H9 (cell line): ENCODE data around the gene EHD4. TPM values are rescaled to one million over a fixed set of nuclear protein-coding genes. Genes with fewer than 3 reads are reported as not detected.

Experiments used
- DNase-seq: peaks from one replicate; pipeline ENCODE4 v3.0.0-alpha.2; 2017
- H2AFZ ChIP-seq: one replicate; pipeline ENCODE4 v1.6.1; 2013; ENCODE audit warnings: mild to moderate bottlenecking, low read length, control low read depth, moderate library complexity
- H2AK5ac ChIP-seq: 2 replicates; pipeline ENCODE4 v1.6.1; 2013; ENCODE audit warnings: low read length, control low read depth, mixed read lengths; ENCODE audit not compliant: insufficient read length
- H2BK120ac ChIP-seq: one replicate; pipeline ENCODE4 v1.6.1; 2013; ENCODE audit warnings: low read depth, mild to moderate bottlenecking, low read length, control low read depth, inconsistent platforms; ENCODE audit not compliant: poor library complexity, severe bottlenecking
- H2BK12ac ChIP-seq: 2 replicates; pipeline ENCODE4 v1.6.1; 2013; ENCODE audit warnings: low read length, control low read depth, mixed read lengths, low read depth; ENCODE audit not compliant: insufficient read length
- H2BK15ac ChIP-seq: 2 replicates; pipeline ENCODE4 v1.6.1; 2013; ENCODE audit warnings: low read depth, low read length, control low read depth
- H2BK20ac ChIP-seq: one replicate; pipeline ENCODE4 v1.6.1; 2013; ENCODE audit warnings: low read depth, mild to moderate bottlenecking, low read length, control low read depth, inconsistent platforms; ENCODE audit not compliant: poor library complexity, severe bottlenecking
- H2BK5ac ChIP-seq: 2 replicates; pipeline ENCODE4 v1.6.1; 2013; ENCODE audit warnings: low read length, control low read depth, mixed read lengths; ENCODE audit not compliant: insufficient read length
- H3K14ac ChIP-seq: 2 replicates; pipeline ENCODE4 v1.6.1; 2013; ENCODE audit warnings: low read length, control low read depth; ENCODE audit not compliant: insufficient read depth
- H3K18ac ChIP-seq: 2 replicates; pipeline ENCODE4 v1.6.1; 2013; ENCODE audit warnings: low read depth, mild to moderate bottlenecking, mixed read lengths, low read length, control low read depth; ENCODE audit not compliant: insufficient read length
- H3K23ac ChIP-seq: 2 replicates; pipeline ENCODE4 v1.6.1; 2013; ENCODE audit warnings: low read length, control low read depth, mixed read lengths, low read depth; ENCODE audit not compliant: insufficient read length
- H3K23me2 ChIP-seq: 2 replicates; pipeline ENCODE4 v1.6.1; 2013; ENCODE audit warnings: low read depth, mild to moderate bottlenecking, mixed read lengths, low read length, control low read depth; ENCODE audit not compliant: insufficient read length, poor library complexity, severe bottlenecking
- H3K27ac ChIP-seq: 2 replicates; pipeline ENCODE4 v1.5.1; 2013; ENCODE audit warnings: low read length, control low read depth, mixed read lengths, low read depth; ENCODE audit not compliant: insufficient read length
- H3K27me3 ChIP-seq: 2 replicates; pipeline ENCODE4 v1.6.1; 2013; ENCODE audit warnings: low read length, control low read depth, inconsistent platforms; ENCODE audit not compliant: insufficient read depth
- H3K4ac ChIP-seq: 2 replicates; pipeline ENCODE4 v1.6.1; 2013; ENCODE audit warnings: low read depth, mild to moderate bottlenecking, control low read depth, inconsistent platforms, low read length, moderate library complexity
- H3K4me1 ChIP-seq: 2 replicates; pipeline ENCODE4 v1.6.1; 2013; ENCODE audit warnings: low read length, control low read depth, inconsistent platforms; ENCODE audit not compliant: insufficient read depth
- H3K4me2 ChIP-seq: 2 replicates; pipeline ENCODE4 v1.6.1; 2013; ENCODE audit warnings: low read length, control low read depth, mixed read lengths; ENCODE audit not compliant: insufficient read length, insufficient read depth
- H3K56ac ChIP-seq: 2 replicates; pipeline ENCODE4 v1.6.1; 2013; ENCODE audit warnings: low read depth, mild to moderate bottlenecking, mixed read lengths, low read length, control low read depth; ENCODE audit not compliant: insufficient read length
- H3K79me1 ChIP-seq: 2 replicates; pipeline ENCODE4 v1.6.1; 2013; ENCODE audit warnings: low read depth, mild to moderate bottlenecking, moderate library complexity, low read length, control low read depth, inconsistent platforms; ENCODE audit not compliant: insufficient read depth, poor library complexity, severe bottlenecking
- H3K79me2 ChIP-seq: 2 replicates; pipeline ENCODE4 v1.6.1; 2013; ENCODE audit warnings: low read length, control low read depth, inconsistent platforms; ENCODE audit not compliant: insufficient read depth
- H3K9ac ChIP-seq: 2 replicates; pipeline ENCODE4 v1.6.1; 2013; ENCODE audit warnings: low read length, control low read depth, mixed read lengths; ENCODE audit not compliant: insufficient read length; ENCODE audit errors: extremely low read depth
- H3K9me3 ChIP-seq: one replicate; pipeline ENCODE4 v1.6.1; 2013; ENCODE audit warnings: low read depth, low read length, inconsistent platforms; ENCODE audit not compliant: control insufficient read depth
- H3T11ph ChIP-seq: one replicate; pipeline ENCODE4 v1.6.1; 2013; ENCODE audit warnings: mild to moderate bottlenecking, low read length, control low read depth, inconsistent platforms
- H4K20me1 ChIP-seq: one replicate; pipeline ENCODE4 v1.6.1; 2013; ENCODE audit not compliant: control insufficient read depth, insufficient read length, insufficient read depth
- H4K5ac ChIP-seq: 2 replicates; pipeline ENCODE4 v1.6.1; 2013; ENCODE audit warnings: low read depth, mild to moderate bottlenecking, mixed read lengths, low read length, control low read depth; ENCODE audit not compliant: insufficient read length
- H4K8ac ChIP-seq: replicated peaks from 2 replicates; pipeline ENCODE4 v1.6.1; 2013; ENCODE audit warnings: low read length, control low read depth, mixed read lengths, low read depth; ENCODE audit not compliant: insufficient read length
- H4K91ac ChIP-seq: 2 replicates; pipeline ENCODE4 v1.6.1; 2013; ENCODE audit warnings: low read depth, mild to moderate bottlenecking, moderate library complexity, mixed read lengths, low read length, control low read depth; ENCODE audit not compliant: insufficient read length
- H3K27ac Mint-ChIP-seq, 3 experiments: 2 replicates in 2 of 3; 3 replicates in 1 of 3; pipeline ENCODE4 v1.8.0; 2020 to 2021; ENCODE audit warnings: mixed read lengths in 3 of 3, mild to moderate bottlenecking in 1 of 3, moderate library complexity in 1 of 3
- H3K27me3 Mint-ChIP-seq: 2 replicates; pipeline ENCODE4 v1.8.0; 2021; ENCODE audit warnings: low read depth, mild to moderate bottlenecking, moderate library complexity, mixed read lengths
- H3K36me3 Mint-ChIP-seq, 3 experiments: 2 replicates in 2 of 3; 3 replicates in 1 of 3; pipeline ENCODE4 v1.8.0; 2020 to 2021; ENCODE audit warnings: low read depth in 3 of 3, mixed read lengths in 3 of 3; ENCODE audit not compliant: insufficient read depth in 1 of 3
- H3K4me1 Mint-ChIP-seq, 2 experiments: 2 replicates each; pipeline ENCODE4 v1.8.0; 2020; ENCODE audit warnings: mixed read lengths in 2 of 2
- H3K4me3 Mint-ChIP-seq, 2 experiments: 2 replicates in 1 of 2; 3 replicates in 1 of 2; pipeline ENCODE4 v1.8.0; 2020 to 2021; ENCODE audit warnings: mild to moderate bottlenecking in 2 of 2, mixed read lengths in 2 of 2, moderate library complexity in 1 of 2
- H3K9me3 Mint-ChIP-seq, 2 experiments: 2 replicates in 1 of 2; 3 replicates in 1 of 2; pipeline ENCODE4 v1.8.0; 2020; ENCODE audit warnings: mild to moderate bottlenecking in 2 of 2, mixed read lengths in 2 of 2, moderate library complexity in 1 of 2
- CTCF ChIP-seq: fragments of 200-600 bp; sonication (generic); conservative IDR thresholded peaks from 3 replicates; pipeline ENCODE4 v1.8.0; 2021; ENCODE audit warnings: antibody characterized with exemption, mild to moderate bottlenecking
- WGBS: extraction: QIAGEN DNeasy Blood & Tissue Kit; methylation state at CpG from one replicate; pipeline ENCODE4 v1.1.7; 2013; ENCODE audit warnings: missing lambda C conversion rate, low lambda C conversion rate, mixed read lengths; ENCODE audit not compliant: insufficient read length; ENCODE audit errors: extremely low coverage; 5-methylcytosine and 5-hydroxymethylcytosine counted together
- total RNA-seq: library from RNA; stranded (reverse); gene quantifications from 2 replicates; pipeline ENCODE4 v1.2.1, GENCODE V29; 2021

The EHD4 gene
- total RNA-seq, 1 experiment from 2014 or later = 22.9 TPM

- H3K27me3 Mint-ChIP-seq = peaks cover 5% of the 10 kb centered on the region
- H3K4me3 Mint-ChIP-seq = no peak overlapping the region
Measured at GRCh38 chr15:41873711-41874110, 98.6 kb downstream of the EHD4 start.

More at GRCh38 chr15:41873711-41874110, 98.6 kb downstream of the EHD4 start:
- H4K5ac ChIP-seq = no peak overlapping the region
- H4K20me1 ChIP-seq = no peaks in the 10 kb centered on the region
- Mint-ChIP-seq H3K27ac (no peak overlapping the region), H3K4me1 (no peaks in the 10 kb centered on the region), H3K9me3 (no peaks in the 10 kb centered on the region; a peak in 1 of 5 replicates), H3K36me3 (no peaks in the 10 kb centered on the region)
- H2AK5ac ChIP-seq = no peak overlapping the region
- no peak overlapping the region for H2AFZ ChIP-seq
- no peaks in the 10 kb centered on the region for H3K79me1 ChIP-seq
- H2BK15ac ChIP-seq = no peak overlapping the region
- no peak overlapping the region for H3T11ph ChIP-seq
- H2BK12ac ChIP-seq = no peak overlapping the region
- H3K23me2 ChIP-seq = no peaks in the 10 kb centered on the region
- H3K4ac ChIP-seq = no peak overlapping the region
- no peak overlapping the region for H2BK20ac ChIP-seq
- H3K27ac ChIP-seq = no peak overlapping the region
- H3K4me2 ChIP-seq = no peak overlapping the region
- H4K91ac ChIP-seq = no peak overlapping the region
- H3K79me2 ChIP-seq = no peaks in the 10 kb centered on the region
- H3K9me3 ChIP-seq = no peaks in the 10 kb centered on the region
- no peak overlapping the region for H3K9ac ChIP-seq
- no peaks in the 10 kb centered on the region for H3K27me3 ChIP-seq
- H3K18ac ChIP-seq = no peak overlapping the region
- no peaks in the 10 kb centered on the region for H3K4me1 ChIP-seq
- DNase-seq = no peak
- WGBS = no CpG with 5 or more reads among the region's 8 CpGs
- TF ChIP-seq CTCF = no peak
- no peak overlapping the region for H4K8ac ChIP-seq
- H3K23ac ChIP-seq = no peak overlapping the region
- no peak overlapping the region for H3K56ac ChIP-seq
- H2BK120ac ChIP-seq = no peak overlapping the region
- H3K14ac ChIP-seq = no peak overlapping the region
- no peak overlapping the region for H2BK5ac ChIP-seq
